AG04449 (cell line): ENCODE results near the gene MEIOSIN.
"Not testable (repeated sequence)": the region's sequence is repeated elsewhere in the genome, so short reads cannot be mapped to it uniquely, and the experiment has no call there.

Source experiments
- CTCF ChIA-PET: fragments of 350-600 bp; formaldehyde crosslinking; extraction: SDS; loops from one replicate; lab custom pipeline; 2021; ENCODE audit warnings: antibody characterized with exemption; lab: Yijun Ruan, JAX
- POLR2A ChIA-PET: fragments of 400-600, 350-600 bp; formaldehyde crosslinking; extraction: SDS; loops from one replicate; lab custom pipeline; 2020; ENCODE audit warnings: antibody characterized with exemption, inconsistent platforms; lab: Yijun Ruan, JAX
- DNase-seq: peaks from one replicate; pipeline ENCODE4 v3.0.0-alpha.2; 2010; ENCODE audit warnings: low read depth, low spot score
- H3K4me3 ChIP-seq: 2 replicates; pipeline ENCODE4 v1.5.1; 2011; ENCODE audit warnings: low read depth, mild to moderate bottlenecking, control low read depth, low read length
- TF ChIP-seq, protein P1 (sequence below): IDR thresholded peaks from one replicate; pipeline ENCODE4 v1.5.1; 2011; ENCODE audit warnings: mild to moderate bottlenecking, moderate library complexity, low read length, control low read depth, inconsistent platforms; ENCODE audit not compliant: insufficient read depth; ENCODE audit errors: missing control alignments

MEIOSIN gene

DNA sequence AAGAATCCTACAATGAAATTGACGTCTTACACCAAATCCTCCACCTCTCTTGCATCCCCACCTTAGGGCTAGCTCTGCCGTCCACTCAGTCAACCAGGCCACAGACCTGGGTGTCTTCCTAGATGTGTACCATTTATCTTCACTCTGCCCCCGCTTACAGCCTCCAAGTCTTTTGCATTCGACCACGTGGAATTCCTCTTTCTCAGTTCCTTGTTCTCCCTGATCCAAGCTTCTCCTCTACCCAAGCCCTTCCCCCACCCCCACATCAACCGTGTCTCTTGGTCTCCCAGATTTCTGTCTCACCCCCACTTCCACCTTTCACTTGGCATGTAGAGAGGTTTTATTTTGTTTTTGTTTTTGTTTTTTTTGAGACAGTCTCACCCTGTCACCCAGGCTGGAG, 60.6 kb downstream of the MEIOSIN start:
- TF ChIP-seq, protein P1, sequence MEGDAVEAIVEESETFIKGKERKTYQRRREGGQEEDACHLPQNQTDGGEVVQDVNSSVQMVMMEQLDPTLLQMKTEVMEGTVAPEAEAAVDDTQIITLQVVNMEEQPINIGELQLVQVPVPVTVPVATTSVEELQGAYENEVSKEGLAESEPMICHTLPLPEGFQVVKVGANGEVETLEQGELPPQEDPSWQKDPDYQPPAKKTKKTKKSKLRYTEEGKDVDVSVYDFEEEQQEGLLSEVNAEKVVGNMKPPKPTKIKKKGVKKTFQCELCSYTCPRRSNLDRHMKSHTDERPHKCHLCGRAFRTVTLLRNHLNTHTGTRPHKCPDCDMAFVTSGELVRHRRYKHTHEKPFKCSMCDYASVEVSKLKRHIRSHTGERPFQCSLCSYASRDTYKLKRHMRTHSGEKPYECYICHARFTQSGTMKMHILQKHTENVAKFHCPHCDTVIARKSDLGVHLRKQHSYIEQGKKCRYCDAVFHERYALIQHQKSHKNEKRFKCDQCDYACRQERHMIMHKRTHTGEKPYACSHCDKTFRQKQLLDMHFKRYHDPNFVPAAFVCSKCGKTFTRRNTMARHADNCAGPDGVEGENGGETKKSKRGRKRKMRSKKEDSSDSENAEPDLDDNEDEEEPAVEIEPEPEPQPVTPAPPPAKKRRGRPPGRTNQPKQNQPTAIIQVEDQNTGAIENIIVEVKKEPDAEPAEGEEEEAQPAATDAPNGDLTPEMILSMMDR = no peak
- POLR2A ChIA-PET = interaction anchor here (1.9 kb wide), 1 partner anchor 11 kb away, joined by 12 read pairs; the partner anchor contains the start of gene DMPK
- no peak for DNase-seq
- CTCF ChIA-PET = interaction anchor here (1.5 to 4.8 kb wide), 3 partner anchors 11 to 24 kb away, joined by 7 to 36 read pairs (median 17); partner anchors contain the start of genes DMPK and SIX5
- H3K4me3 ChIP-seq = no peak overlapping the region

DNA sequence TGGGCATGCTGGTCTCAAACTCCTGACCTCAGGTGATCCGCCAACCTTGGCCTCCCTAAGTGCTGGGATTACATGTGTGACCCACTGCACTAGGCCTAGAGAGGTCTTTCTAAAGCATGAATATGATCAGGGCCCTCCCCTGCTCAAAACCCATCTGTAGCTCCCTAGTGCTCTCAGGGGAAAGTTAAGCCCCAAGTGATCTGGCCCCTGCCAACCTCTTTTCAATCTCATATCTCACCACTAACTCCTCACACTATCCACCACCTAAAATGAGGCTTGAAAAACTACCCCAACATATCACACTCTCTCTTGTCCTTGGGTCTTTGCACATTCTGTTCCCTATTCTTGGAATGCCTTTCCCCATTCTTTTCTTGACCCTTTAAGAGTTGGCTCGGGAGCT, 61.4 kb downstream of the MEIOSIN start:
- POLR2A ChIA-PET = no interaction called here
- H3K4me3 ChIP-seq = no peak overlapping the region
- DNase-seq = no peak
- CTCF ChIA-PET = interaction anchor here (0.9 to 4.8 kb wide), 4 partner anchors 12 to 26 kb away, joined by 3 to 36 read pairs (median 6); partner anchors contain the start of gene SIX5
- TF ChIP-seq, protein P1 = no peak

DNA sequence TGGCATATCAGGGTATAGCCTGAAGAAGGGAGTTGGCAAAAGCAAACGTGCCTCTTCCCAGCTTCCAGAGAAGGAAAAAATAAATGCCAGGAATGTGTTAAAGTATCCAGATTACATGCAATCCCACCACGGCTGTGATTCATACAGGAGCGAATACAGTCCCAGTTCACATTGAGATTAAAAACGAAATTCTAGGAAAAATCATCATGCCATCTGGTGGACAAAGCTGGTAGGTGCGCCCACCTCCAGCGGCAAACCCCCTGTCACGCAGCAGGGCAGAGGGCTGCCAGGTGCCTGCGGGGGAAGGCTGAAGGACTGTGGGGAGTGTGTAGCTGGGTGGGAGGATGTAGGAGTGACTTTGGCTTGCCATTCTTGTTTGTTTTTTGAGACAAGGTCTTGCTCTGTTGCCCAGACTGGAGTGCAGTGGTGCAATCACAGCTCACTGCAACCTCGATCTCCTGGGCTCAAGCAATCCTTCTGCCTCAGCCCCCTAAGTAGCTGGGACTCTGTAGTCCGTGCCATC, 65.8 kb downstream of the MEIOSIN start:
- peak; percentile 54 for DNase-seq
- CTCF ChIA-PET = interaction anchor here (0.7 to 11.8 kb wide), 28 partner anchors 9 to 284 kb away, joined by 3 to 170 read pairs (median 5); partner anchors contain the start of genes DMPK, FBXO46, IRF2BP1 and MYPOP
- H3K4me3 ChIP-seq = no peak overlapping the region
- POLR2A ChIA-PET = interaction anchor here (0.7 to 2.4 kb wide), 5 partner anchors 17 to 64 kb away, joined by 3 to 31 read pairs (median 4); partner anchors contain the start of genes DMPK, SIX5 and SYMPK
- TF ChIP-seq, protein P1 = peak; percentile 76

DNA sequence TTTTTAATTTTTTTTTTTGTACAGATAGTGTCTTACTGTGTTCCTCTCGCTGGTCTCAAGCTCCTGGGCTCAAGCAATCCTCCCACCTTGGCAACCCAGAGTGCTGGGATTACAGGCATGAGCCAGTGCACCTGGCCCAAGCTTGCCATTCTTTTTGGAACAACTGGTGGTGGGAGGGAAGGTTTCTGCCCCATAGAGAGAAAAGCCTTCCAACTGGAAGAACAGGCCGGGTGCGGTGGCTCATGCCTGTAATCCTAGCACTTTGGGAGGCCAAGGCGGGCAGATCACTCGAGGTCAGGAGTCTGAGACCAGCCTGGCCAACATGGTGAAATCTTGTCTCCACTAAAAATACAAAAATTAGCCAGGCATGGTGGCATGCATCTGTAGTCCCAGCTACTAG, 66.3 kb downstream of the MEIOSIN start:
- H3K4me3 ChIP-seq, DNase-seq: not testable (repeated sequence)
- ChIA-PET CTCF (interaction anchor here (0.7 to 11.8 kb wide), 31 partner anchors 9 to 284 kb away, joined by 3 to 170 read pairs (median 5); partner anchors contain the start of genes DMPK, FBXO46, IRF2BP1 and MYPOP), POLR2A (interaction anchor here (0.9 to 2.4 kb wide), 4 partner anchors 17 to 64 kb away, joined by 3 to 31 read pairs (median 5); partner anchors contain the start of genes DMPK, SIX5 and SYMPK)

DNA sequence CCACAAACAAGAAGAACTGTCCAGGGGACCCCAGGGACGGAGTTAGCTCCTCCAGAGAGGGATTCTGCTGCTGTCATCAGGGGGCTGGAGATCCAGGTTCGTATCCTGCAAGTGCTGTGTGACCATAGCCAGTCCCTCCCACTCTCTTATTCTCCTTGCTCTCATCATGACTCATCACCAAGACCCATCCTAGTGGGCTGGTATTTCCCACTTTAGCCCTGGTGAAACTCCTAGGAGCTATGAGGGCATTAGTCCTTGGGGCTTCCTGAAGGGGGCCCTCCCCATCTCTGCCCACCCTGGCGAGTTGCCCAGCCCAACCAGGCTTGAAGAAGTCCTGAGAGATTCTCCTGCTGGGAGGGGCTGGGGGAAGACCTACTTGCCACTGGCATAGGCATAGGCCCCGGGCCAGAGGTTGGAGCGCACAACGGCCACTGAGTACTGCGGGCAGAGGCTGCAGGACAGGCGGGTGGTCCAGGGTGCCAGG, 66.9 kb downstream of the MEIOSIN start:
- ChIA-PET CTCF (interaction anchor here (0.9 to 11.8 kb wide), 21 partner anchors 9 to 285 kb away, joined by 3 to 170 read pairs (median 6); partner anchors contain the start of genes DMPK, FBXO46, QPCTL and RSPH6A), POLR2A (interaction anchor here (0.9 to 2.4 kb wide), 2 partner anchors 28 to 30 kb away, joined by 3 to 31 read pairs; partner anchors contain the start of gene SIX5)
- peak; percentile 10 for DNase-seq

DNA sequence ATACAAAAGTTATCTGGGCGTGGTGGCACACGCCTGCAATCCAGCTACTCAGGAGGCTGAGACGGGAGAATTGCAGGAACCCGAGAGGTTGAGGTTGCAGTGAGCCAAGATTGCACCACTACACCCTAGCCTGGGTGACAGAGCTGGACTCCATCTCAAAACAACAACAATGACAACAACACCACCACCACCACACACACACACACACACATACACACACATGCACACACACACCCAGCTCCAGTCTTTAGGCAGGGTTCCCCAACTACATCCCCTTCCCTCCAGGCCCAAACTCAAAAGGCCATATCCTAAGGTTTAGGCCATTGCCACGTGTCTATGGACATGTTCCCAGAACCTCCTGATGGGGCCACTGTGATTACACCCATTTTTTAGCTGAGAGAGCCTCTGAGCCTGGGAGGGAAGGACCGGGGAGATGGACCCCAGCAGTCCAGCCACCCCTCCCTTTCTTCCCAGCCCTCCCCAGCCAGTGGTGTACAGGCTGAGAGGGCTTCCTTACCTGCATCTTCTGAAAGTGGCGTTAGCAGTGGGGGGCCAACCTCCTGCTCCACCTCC, 68.5 kb downstream of the MEIOSIN start:
- TF ChIP-seq, protein P1 = no peak
- ChIA-PET POLR2A (no interaction called here), CTCF (interaction anchor here (0.6 to 11.8 kb wide), 7 partner anchors 8 to 292 kb away, joined by 3 to 170 read pairs (median 38); partner anchors contain the start of genes DMPK, QPCTL and SIX5)
- no peak overlapping the region for H3K4me3 ChIP-seq
- DNase-seq = no peak

More for the DNA sequence above, 66.9 kb downstream of the MEIOSIN start:
- TF ChIP-seq, protein P1 = no peak
- no peak overlapping the region for H3K4me3 ChIP-seq
